Measurements from ENCODE around the gene PHF13. TPM values are rescaled to one million over a fixed set of nuclear protein-coding genes. Genes with fewer than 3 reads are reported as not detected.
"Not testable (repeated sequence)": the region's sequence is repeated elsewhere in the genome, so short reads cannot be mapped to it uniquely, and the experiment has no call there.

The PHF13 gene
- polyA plus RNA-seq, 1 donor = 25.0 TPM

DNA sequence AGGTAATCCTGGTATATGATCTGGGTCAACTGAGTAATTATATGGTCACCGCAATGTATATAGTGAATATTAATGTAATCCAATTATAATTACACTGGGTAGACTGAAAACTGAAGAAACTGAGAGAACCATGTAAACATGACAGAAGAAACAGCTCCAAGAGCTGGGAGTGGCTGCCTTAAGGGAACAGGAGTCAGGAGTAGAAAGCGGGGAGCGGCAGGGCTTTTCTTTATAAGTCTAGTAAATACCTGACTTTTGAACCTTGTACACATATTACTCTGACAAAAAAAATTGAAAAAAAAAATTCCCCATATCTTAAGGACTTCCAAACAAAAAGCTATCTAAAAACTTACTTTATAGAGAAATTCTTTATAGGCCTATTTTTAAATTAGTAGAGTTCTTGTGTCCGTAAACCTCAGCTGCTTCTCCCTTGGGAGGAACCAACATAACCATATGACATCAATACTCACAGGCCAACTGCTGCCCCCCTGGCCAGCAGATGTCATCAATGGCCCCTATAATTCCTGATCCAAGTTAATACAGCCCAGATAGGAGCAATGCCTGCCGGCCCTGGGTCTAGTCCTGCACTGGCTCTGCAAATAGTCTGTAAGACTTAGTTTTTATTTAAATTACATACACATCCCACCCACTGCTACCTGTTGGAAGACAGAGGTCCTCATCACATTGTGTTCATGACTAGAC, 45.0 kb downstream of the PHF13 start:
- no peak for DNase-seq

DNA sequence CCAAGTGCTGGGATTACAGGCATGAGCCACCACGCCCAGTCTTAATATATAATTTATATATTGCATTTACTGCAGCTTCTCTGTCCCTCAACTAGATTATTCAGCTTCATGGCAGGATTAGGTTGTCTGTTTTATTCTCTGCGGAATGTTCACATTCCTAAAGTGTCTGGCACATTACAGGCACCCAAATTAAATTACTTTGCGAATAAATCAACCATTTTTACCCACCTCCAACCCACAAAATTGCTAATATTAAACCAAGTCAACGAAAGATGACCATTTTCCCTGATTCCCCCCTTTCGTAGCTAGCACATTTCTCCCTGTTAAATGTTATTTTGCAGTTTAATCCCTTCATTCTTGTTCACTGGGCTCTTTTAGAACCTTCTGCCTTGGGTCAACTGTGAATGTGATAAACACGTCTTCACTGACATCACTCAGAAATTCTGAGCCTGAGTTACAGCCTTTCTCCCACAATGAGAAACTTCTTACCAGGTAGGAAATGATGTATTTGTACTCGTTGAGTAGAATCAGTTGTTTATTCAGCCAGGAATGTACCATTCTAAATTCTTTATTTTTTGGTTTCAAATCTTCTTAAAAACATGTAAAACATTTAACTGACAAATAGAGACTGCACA, 47.0 kb downstream of the PHF13 start:
- no peak for DNase-seq

DNA sequence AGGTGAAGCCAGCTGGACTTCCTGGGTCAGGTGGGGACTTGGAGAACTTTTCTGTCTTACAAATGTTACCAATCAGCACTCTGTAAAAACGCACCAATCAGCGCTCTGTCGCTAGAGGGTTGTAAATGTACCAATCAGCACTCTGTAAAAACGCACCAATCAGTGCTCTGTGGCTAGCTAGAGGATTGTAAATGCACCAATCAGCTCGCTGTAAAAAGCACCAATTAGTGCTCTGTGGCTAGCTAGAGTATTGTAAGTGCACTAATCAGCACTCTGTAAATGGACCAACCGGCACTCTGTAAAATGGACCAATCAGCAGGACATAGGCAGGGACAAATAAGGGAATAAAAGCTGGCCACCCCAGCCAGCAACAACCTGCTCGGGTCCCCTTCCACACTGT, 48.9 kb downstream of the PHF13 start:
- DNase-seq = not testable (repeated sequence)

DNA sequence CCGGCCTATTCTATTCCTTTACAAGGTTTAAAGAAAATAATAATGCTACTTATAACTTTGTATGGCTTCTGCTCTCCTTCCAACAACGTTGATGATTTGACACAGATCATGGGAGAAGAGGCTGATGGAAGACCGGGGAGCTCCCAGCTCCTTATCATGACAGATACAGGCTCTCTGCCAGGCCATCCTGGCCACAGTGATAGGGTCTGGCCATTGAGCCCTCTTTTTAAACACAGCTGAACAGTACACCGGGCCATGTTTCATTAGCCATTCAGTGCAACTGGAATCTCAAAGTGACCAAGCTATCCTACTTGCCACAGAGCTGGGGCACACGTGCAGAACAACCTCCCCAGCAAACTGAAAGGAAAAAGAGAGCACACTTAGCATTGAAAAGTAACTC, 53.2 kb downstream of the PHF13 start:
- no peak for DNase-seq

DNA sequence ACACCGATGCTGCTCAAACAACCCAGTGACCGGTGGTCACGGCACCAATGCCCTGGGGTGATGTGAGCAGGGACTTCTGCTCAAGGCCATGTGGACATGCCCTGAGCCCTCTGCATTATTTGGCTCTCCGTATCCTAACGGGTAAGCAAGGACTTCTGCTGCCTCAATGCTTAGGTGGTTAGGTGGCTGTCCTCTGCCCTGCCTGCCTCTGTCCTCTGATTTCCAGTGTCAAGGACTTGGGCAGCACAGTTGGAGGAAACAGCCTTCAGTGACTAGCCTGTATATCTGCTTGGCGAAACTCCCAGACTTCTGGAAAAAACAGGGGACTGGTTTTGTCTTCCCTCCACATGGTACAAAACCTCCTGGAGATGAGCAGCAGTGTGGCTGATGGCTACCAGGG, 53.6 kb downstream of the PHF13 start:
- no peak for DNase-seq

DNA sequence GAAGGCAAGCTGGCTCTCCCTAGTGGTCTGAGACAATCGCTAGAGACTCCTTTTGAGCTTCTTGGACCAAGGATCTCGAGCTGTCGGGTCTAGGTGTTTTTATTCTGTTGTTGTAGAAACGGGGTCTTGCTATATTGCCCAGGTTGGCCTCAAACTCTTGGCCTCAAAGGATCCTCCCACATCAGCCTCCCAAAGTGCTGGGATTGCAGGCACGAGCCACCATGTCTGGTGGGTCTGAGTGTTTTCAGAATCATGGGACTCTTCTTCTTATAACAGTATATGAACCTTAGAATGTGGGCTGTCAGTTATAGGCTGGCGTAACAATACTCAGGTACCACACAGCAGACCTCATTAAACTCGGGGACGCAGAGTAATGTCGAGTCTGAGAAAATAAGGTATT, 55.0 kb downstream of the PHF13 start:
- DNase-seq = no peak

DNA sequence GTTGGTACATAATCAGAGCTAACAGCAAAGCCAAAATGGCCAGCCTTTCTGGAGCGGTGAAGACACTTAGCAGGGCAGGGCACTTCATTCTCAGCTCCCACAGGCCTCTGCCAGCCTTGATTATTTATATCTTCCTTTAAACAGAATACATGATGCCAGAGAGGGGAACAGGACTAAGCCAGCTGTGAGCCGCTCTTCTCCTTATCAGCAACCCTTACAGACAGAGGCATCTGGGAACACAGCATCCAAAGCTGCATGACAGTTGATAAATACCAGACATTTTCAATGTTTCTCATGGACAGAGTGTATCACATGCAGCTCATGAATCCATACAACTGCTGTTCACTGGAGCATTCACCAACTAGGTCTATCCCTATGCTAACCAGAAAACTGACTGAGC, 59.0 kb downstream of the PHF13 start:
- no peak for DNase-seq

Other genes starting within 250 kb of the PHF13 start
- 28.1 TPM for gene ACOT7, start 220.0 kb upstream of the PHF13 start, polyA plus RNA-seq (ENCODE audit: insufficient read length)
- gene HES2, start 193.8 kb upstream of the PHF13 start, polyA plus RNA-seq (ENCODE audit: insufficient read length) = 0.78 TPM
- gene ESPN, start 189.0 kb upstream of the PHF13 start, polyA plus RNA-seq (ENCODE audit: insufficient read length) = 12.2 TPM
- gene TNFRSF25, start 147.6 kb upstream of the PHF13 start, polyA plus RNA-seq (ENCODE audit: insufficient read length) = 17.4 TPM
- 15.9 TPM for gene PLEKHG5, start 122.1 kb upstream of the PHF13 start, polyA plus RNA-seq (ENCODE audit: insufficient read length)
- 28.3 TPM for gene NOL9, start 59.2 kb upstream of the PHF13 start, polyA plus RNA-seq (ENCODE audit: insufficient read length)
- gene TAS1R1, start 58.4 kb upstream of the PHF13 start, polyA plus RNA-seq (ENCODE audit: insufficient read length) = not detected
- 33.7 TPM for gene ZBTB48, start 33.7 kb upstream of the PHF13 start, polyA plus RNA-seq (ENCODE audit: insufficient read length)
- 13.1 TPM for gene KLHL21, start 10.9 kb upstream of the PHF13 start, polyA plus RNA-seq (ENCODE audit: insufficient read length)
- gene THAP3, start 11.1 kb downstream of the PHF13 start, polyA plus RNA-seq (ENCODE audit: insufficient read length) = 18.3 TPM
- 83.3 TPM for gene DNAJC11, start 88.1 kb downstream of the PHF13 start, polyA plus RNA-seq (ENCODE audit: insufficient read length)
- 88.8 TPM for gene CAMTA1, start 171.7 kb downstream of the PHF13 start, polyA plus RNA-seq (ENCODE audit: insufficient read length)